HEK293 (cell line): ENCODE measurements around the gene SLC25A25.
A peak's percentile ranks its signal among the peaks of the same experiment; 100 is the strongest.

ENCODE experiments used
- CTCF ChIA-PET: fragments of 350-600 bp; formaldehyde crosslinking; extraction: SDS; loops from one replicate; lab custom pipeline; 2021; ENCODE audit warnings: antibody characterized with exemption; lab: Yijun Ruan, JAX
- POLR2A ChIA-PET: fragments of 300-600 bp; formaldehyde crosslinking; extraction: SDS; loops from one replicate; lab custom pipeline; 2020; ENCODE audit warnings: antibody characterized with exemption, inconsistent platforms; lab: Yijun Ruan, JAX
- H3K27ac ChIP-seq: fragments of 200-500 bp; sonication (Bioruptor generic); 2 replicates; pipeline ENCODE4 v1.5.1; 2014; ENCODE audit warnings: low read depth, low read length, control low read depth, inconsistent platforms; ENCODE audit errors: extremely low read depth
- H3K36me3 ChIP-seq, 2 experiments: fragments of 200-500 bp in 1 of 2; sonication (Bioruptor generic) in 1 of 2; 1 replicate in 1 of 2; 2 replicates in 1 of 2; pipeline ENCODE4 v1.5.1; 2014 to 2017; ENCODE audit warnings: inconsistent platforms in 2 of 2, low read length in 2 of 2; ENCODE audit not compliant: control insufficient read depth in 2 of 2, insufficient read depth in 1 of 2
- H3K4me1 ChIP-seq: fragments of 200-500 bp; sonication (Bioruptor generic); 2 replicates; pipeline ENCODE4 v1.5.1; 2014; ENCODE audit warnings: mild to moderate bottlenecking, low read length, inconsistent platforms; ENCODE audit not compliant: control insufficient read depth, insufficient read depth
- H3K4me3 ChIP-seq: 2 replicates; pipeline ENCODE4 v1.5.1; 2011; ENCODE audit warnings: low read depth, mild to moderate bottlenecking, control low read depth, low read length, moderate library complexity
- H3K9me3 ChIP-seq: fragments of 200-500 bp; sonication (Bioruptor generic); 2 replicates; pipeline ENCODE4 v1.5.1; 2014; ENCODE audit warnings: low read depth, low read length, inconsistent platforms; ENCODE audit not compliant: control insufficient read depth, insufficient read depth
- GLI2 ChIP-seq: fragments of 450-650 bp; formaldehyde crosslinking; IDR thresholded peaks from 2 replicates; pipeline ENCODE4; 2017; ENCODE audit warnings: missing biosample characterization, missing genetic modification characterization, low read depth, borderline replicate concordance
- GLIS1 ChIP-seq: fragments of 450-650 bp; formaldehyde crosslinking; IDR thresholded peaks from 2 replicates; pipeline ENCODE4 v1.5.1; 2016; ENCODE audit warnings: missing biosample characterization, missing genetic modification characterization
- KLF7 ChIP-seq: fragments of 450-650 bp; formaldehyde crosslinking; IDR thresholded peaks from 2 replicates; pipeline ENCODE4 v1.5.1; 2016; ENCODE audit warnings: missing biosample characterization, missing genetic modification characterization, borderline replicate concordance
- PRDM1 ChIP-seq: fragments of 450-650 bp; formaldehyde crosslinking; IDR thresholded peaks from 2 replicates; pipeline ENCODE4; 2016; ENCODE audit warnings: missing biosample characterization, missing genetic modification characterization
- SALL2 ChIP-seq: fragments of 450-650 bp; formaldehyde crosslinking; IDR thresholded peaks from 2 replicates; pipeline ENCODE4 v1.5.0; 2017; ENCODE audit warnings: missing biosample characterization, mild to moderate bottlenecking, missing genetic modification characterization, borderline replicate concordance
- SETDB1 ChIP-seq: IDR thresholded peaks from one replicate; pipeline ENCODE4 v1.6.1; 2017; ENCODE audit warnings: mild to moderate bottlenecking, low read length, moderate library complexity, mixed read lengths; ENCODE audit not compliant: insufficient read length
- ZBTB10 ChIP-seq: fragments of 450-650 bp; formaldehyde crosslinking; IDR thresholded peaks from 2 replicates; pipeline ENCODE4 v1.5.1; 2016; ENCODE audit warnings: missing biosample characterization, missing genetic modification characterization
- ZBTB26 ChIP-seq: fragments of 450-650 bp; formaldehyde crosslinking; optimal IDR thresholded peaks from 2 replicates; pipeline ENCODE3; 2016; ENCODE audit warnings: missing biosample characterization, mild to moderate bottlenecking, missing genetic modification characterization
- ZNF148 ChIP-seq: fragments of 450-650 bp; formaldehyde crosslinking; IDR thresholded peaks from 2 replicates; pipeline ENCODE4 v1.5.0; 2017; ENCODE audit warnings: missing biosample characterization, missing genetic modification characterization, borderline replicate concordance
- ZNF184 ChIP-seq: fragments of 450-650 bp; IDR thresholded peaks from 2 replicates; pipeline ENCODE4 v1.5.1; 2018; ENCODE audit warnings: missing biosample characterization, mild to moderate bottlenecking, missing genetic modification characterization
- ZNF24 ChIP-seq: fragments of 450-650 bp; formaldehyde crosslinking; IDR thresholded peaks from 2 replicates; pipeline ENCODE4 v1.5.1; 2016; ENCODE audit warnings: missing biosample characterization, missing genetic modification characterization
- ZNF341 ChIP-seq: fragments of 450-650 bp; formaldehyde crosslinking; IDR thresholded peaks from 2 replicates; pipeline ENCODE4; 2016; ENCODE audit warnings: low read depth, missing biosample characterization, missing genetic modification characterization
- ZNF366 ChIP-seq: fragments of 450-650 bp; formaldehyde crosslinking; conservative IDR thresholded peaks from 2 replicates; pipeline ENCODE4 v1.5.1; 2016; ENCODE audit warnings: missing biosample characterization, missing genetic modification characterization
- ZNF521 ChIP-seq: fragments of 450-650 bp; formaldehyde crosslinking; IDR thresholded peaks from 2 replicates; pipeline ENCODE4 v1.5.1; 2017; ENCODE audit warnings: missing biosample characterization, mild to moderate bottlenecking, missing genetic modification characterization
- ZNF664 ChIP-seq: fragments of 450-650 bp; formaldehyde crosslinking; IDR thresholded peaks from 2 replicates; pipeline ENCODE4 v1.5.1; 2016; ENCODE audit warnings: missing biosample characterization, missing genetic modification characterization
- ZNF843 ChIP-seq: fragments of 450-650 bp; formaldehyde crosslinking; IDR thresholded peaks from 2 replicates; pipeline ENCODE4 v1.5.1; 2016; ENCODE audit warnings: missing biosample characterization, missing genetic modification characterization
- ZSCAN18 ChIP-seq: fragments of 450-650 bp; formaldehyde crosslinking; IDR thresholded peaks from 2 replicates; pipeline ENCODE4 v1.5.1; 2016; ENCODE audit warnings: missing biosample characterization, missing genetic modification characterization
- TF ChIP-seq, protein P1 (sequence below): fragments of 450-650 bp; formaldehyde crosslinking; IDR thresholded peaks from 2 replicates; pipeline ENCODE4 v1.5.1; 2016; ENCODE audit warnings: missing biosample characterization, missing genetic modification characterization, low read depth
- TF ChIP-seq, protein P2 (sequence below): fragments of 450-650 bp; IDR thresholded peaks from 2 replicates; pipeline ENCODE4 v1.5.1; 2018; ENCODE audit warnings: missing biosample characterization, mild to moderate bottlenecking, missing genetic modification characterization

SLC25A25 gene

GRCh38 chr9:128117613-128118471 lies 49.8 kb downstream of the SLC25A25 start (continued):
- TF ChIP-seq ZNF521 (tag by site-specific recombination) (no peak), GLIS1 (tag by site-specific recombination) (peak; percentile 36; the same call in 1 of the 2 replicates), ZNF184 (tag by site-specific recombination) (no peak), ZNF843 (tag by site-specific recombination) (no peak), ZBTB10 (no peak), ZSCAN18 (tag by site-specific recombination) (no peak), GLI2 (no peak), ZBTB26 (tag by site-specific recombination) (no peak)
- TF ChIP-seq, protein P1, sequence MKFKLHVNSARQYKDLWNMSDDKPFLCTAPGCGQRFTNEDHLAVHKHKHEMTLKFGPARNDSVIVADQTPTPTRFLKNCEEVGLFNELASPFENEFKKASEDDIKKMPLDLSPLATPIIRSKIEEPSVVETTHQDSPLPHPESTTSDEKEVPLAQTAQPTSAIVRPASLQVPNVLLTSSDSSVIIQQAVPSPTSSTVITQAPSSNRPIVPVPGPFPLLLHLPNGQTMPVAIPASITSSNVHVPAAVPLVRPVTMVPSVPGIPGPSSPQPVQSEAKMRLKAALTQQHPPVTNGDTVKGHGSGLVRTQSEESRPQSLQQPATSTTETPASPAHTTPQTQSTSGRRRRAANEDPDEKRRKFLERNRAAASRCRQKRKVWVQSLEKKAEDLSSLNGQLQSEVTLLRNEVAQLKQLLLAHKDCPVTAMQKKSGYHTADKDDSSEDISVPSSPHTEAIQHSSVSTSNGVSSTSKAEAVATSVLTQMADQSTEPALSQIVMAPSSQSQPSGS = no peak

DNA sequence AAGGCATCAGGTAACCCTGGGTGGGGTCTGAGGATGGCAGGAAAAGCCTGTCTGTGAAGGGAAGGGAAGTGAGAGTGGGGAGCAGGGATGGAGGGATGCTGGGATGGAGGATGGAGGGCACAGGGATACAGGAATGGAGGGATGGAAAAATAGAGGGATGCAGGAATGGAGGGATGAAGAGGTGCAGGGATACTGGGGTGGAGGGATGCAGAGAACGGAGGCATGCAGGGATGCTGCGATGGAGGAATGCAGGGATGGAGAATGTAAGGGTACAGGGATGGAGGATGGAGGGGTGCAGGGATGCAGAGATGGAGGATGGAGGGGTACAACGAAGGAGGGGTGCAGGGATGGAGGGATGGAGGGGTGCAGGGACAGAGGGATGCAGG lies 50.4 kb downstream of the SLC25A25 start:
- H3K4me1 ChIP-seq = no peaks in the 10 kb centered on the region
- H3K4me3 ChIP-seq = no peak overlapping the region
- no peak overlapping the region for H3K27ac ChIP-seq
- H3K36me3 ChIP-seq = peaks cover 0 to 51% of the 10 kb centered on the region in 2 experiments; a peak in 2 of 3 replicates
- POLR2A ChIA-PET = interaction anchor here (1.8 kb wide), 1 partner anchor 9 kb away, joined by 13 read pairs; the partner anchor contains the start of gene PTGES2
- H3K9me3 ChIP-seq = no peaks in the 10 kb centered on the region
- CTCF ChIA-PET = interaction anchor here (0.7 to 5.2 kb wide), 43 partner anchors 8 to 300 kb away, joined by 3 to 88 read pairs (median 8); partner anchors contain the start of genes NAIF1, PIP5KL1 and SLC25A25
- TF ChIP-seq ZNF341 (tag by site-specific recombination) (no peak), KLF7 (tag by site-specific recombination) (no peak), ZNF664 (tag by site-specific recombination) (no peak), ZNF24 (tag by site-specific recombination) (no peak), ZNF148 (tag by site-specific recombination) (no peak), SALL2 (no peak), PRDM1 (tag by site-specific recombination) (0 out of 2 replicates have a peak, but pooled peaks have one; percentile 16), SETDB1 (no peak), ZNF843 (tag by site-specific recombination) (0 out of 2 replicates have a peak, but pooled peaks have one; percentile 27), ZNF366 (tag by site-specific recombination) (peak; percentile 98)
- TF ChIP-seq, protein P2, sequence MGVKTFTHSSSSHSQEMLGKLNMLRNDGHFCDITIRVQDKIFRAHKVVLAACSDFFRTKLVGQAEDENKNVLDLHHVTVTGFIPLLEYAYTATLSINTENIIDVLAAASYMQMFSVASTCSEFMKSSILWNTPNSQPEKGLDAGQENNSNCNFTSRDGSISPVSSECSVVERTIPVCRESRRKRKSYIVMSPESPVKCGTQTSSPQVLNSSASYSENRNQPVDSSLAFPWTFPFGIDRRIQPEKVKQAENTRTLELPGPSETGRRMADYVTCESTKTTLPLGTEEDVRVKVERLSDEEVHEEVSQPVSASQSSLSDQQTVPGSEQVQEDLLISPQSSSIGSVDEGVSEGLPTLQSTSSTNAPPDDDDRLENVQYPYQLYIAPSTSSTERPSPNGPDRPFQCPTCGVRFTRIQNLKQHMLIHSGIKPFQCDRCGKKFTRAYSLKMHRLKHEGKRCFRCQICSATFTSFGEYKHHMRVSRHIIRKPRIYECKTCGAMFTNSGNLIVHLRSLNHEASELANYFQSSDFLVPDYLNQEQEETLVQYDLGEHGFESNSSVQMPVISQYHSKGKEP (tag by site-specific recombination) = no peak
